IMR-90 (cell line): ENCODE data around the gene MYL10. TPM values are rescaled to one million over a fixed set of nuclear protein-coding genes. Genes with fewer than 3 reads are reported as not detected.

Experiments used
- ATAC-seq: fragments of 200-7000 bp; cut with Tn5 transposase; 2 replicates; pipeline ENCODE4 v1.9.1; 2020; ENCODE audit warnings: low read depth, mild to moderate bottlenecking, moderate library complexity
- BruUV-seq: library from RNA; stranded (reverse); fragments of 400-500 nt; replicated peaks from 2 replicates; lab custom pipeline; 2021; lab: Mats Ljungman, UMichigan
- CTCF ChIA-PET: fragments of 300-600 bp; formaldehyde crosslinking; extraction: SDS; loops from one replicate; lab custom pipeline; 2021; ENCODE audit warnings: antibody characterized with exemption; lab: Yijun Ruan, JAX
- POLR2A ChIA-PET: fragments of 300-600 bp; sonication (Branson Sonifier 250); formaldehyde crosslinking; loops from one replicate; lab custom pipeline; 2022; ENCODE audit warnings: antibody characterized with exemption; ENCODE audit not compliant: unreplicated experiment; lab: Charles Lee
- DNase-seq: peaks from one replicate; pipeline ENCODE4 v3.0.0; 2013
- H2AFZ ChIP-seq: replicated peaks from 2 replicates; pipeline ENCODE3; 2013; ENCODE audit warnings: low read length, mild to moderate bottlenecking; ENCODE audit not compliant: poor library complexity
- H2AK5ac ChIP-seq: 2 replicates; pipeline ENCODE4 v1.6.1; 2013; ENCODE audit warnings: low read depth, low read length, inconsistent platforms
- H2AK9ac ChIP-seq: replicated peaks from 2 replicates; pipeline ENCODE3; 2013; ENCODE audit warnings: mild to moderate bottlenecking, low read depth, low read length, moderate library complexity; ENCODE audit not compliant: poor library complexity
- H2BK120ac ChIP-seq: 2 replicates; pipeline ENCODE4 v1.6.1; 2013; ENCODE audit warnings: low read depth, low read length, inconsistent platforms
- H2BK15ac ChIP-seq: 3 replicates; pipeline ENCODE4 v1.6.1; 2013; ENCODE audit warnings: low read depth, low read length, inconsistent platforms
- H2BK20ac ChIP-seq: 2 replicates; pipeline ENCODE4 v1.6.1; 2013; ENCODE audit warnings: low read depth, mild to moderate bottlenecking, inconsistent platforms, low read length, moderate library complexity
- H2BK5ac ChIP-seq: 2 replicates; pipeline ENCODE4 v1.6.1; 2013; ENCODE audit warnings: mild to moderate bottlenecking, low read depth, low read length, inconsistent platforms; ENCODE audit not compliant: poor library complexity, severe bottlenecking
- H3K14ac ChIP-seq: replicated peaks from 2 replicates; pipeline ENCODE4 v1.6.1; 2013; ENCODE audit warnings: low read depth, low read length, inconsistent platforms
- H3K18ac ChIP-seq: 2 replicates; pipeline ENCODE4 v1.6.1; 2013; ENCODE audit warnings: low read depth, low read length, control low read depth
- H3K23ac ChIP-seq: 2 replicates; pipeline ENCODE4 v1.6.1; 2013; ENCODE audit warnings: low read depth, low read length, inconsistent platforms
- H3K27ac ChIP-seq: 2 replicates; pipeline ENCODE4 v1.5.1; 2013; ENCODE audit warnings: mild to moderate bottlenecking, control low read depth, low read length; ENCODE audit not compliant: insufficient read depth
- H3K27me3 ChIP-seq: 2 replicates; pipeline ENCODE4 v1.6.1; 2013; ENCODE audit warnings: low read length; ENCODE audit not compliant: control insufficient read depth, insufficient read depth
- H3K36me3 ChIP-seq: 2 replicates; pipeline ENCODE4 v1.6.1; 2013; ENCODE audit warnings: low read length, mixed read lengths; ENCODE audit not compliant: control insufficient read depth, insufficient read depth
- H3K4ac ChIP-seq: 2 replicates; pipeline ENCODE4 v1.6.1; 2013; ENCODE audit warnings: low read depth, low read length, inconsistent platforms
- H3K4me1 ChIP-seq: 2 replicates; pipeline ENCODE4 v1.6.1; 2013; ENCODE audit warnings: low read length, mixed read lengths; ENCODE audit not compliant: control insufficient read depth, insufficient read depth
- H3K4me2 ChIP-seq: 2 replicates; pipeline ENCODE4 v1.6.1; 2013; ENCODE audit warnings: low read depth, mild to moderate bottlenecking, control low read depth, low read length, moderate library complexity
- H3K4me3 ChIP-seq: 2 replicates; pipeline ENCODE4 v1.5.1; 2013; ENCODE audit warnings: low read depth, mild to moderate bottlenecking, control low read depth, low read length, moderate library complexity; ENCODE audit not compliant: insufficient read depth
- H3K56ac ChIP-seq: 2 replicates; pipeline ENCODE4 v1.6.1; 2013; ENCODE audit warnings: low read length, inconsistent platforms; ENCODE audit not compliant: insufficient read depth; ENCODE audit errors: extremely low read depth
- H3K79me1 ChIP-seq, 2 experiments: 2 replicates each; pipeline ENCODE4 v1.6.1; 2013; ENCODE audit warnings: low read length in 2 of 2, inconsistent platforms in 1 of 2, low read depth in 1 of 2
- H3K9ac ChIP-seq: 2 replicates; pipeline ENCODE4 v1.6.1; 2013; ENCODE audit warnings: low read depth, low read length, control low read depth
- H3K9me1 ChIP-seq: 2 replicates; pipeline ENCODE4 v1.6.1; 2013; ENCODE audit warnings: low read length, inconsistent platforms; ENCODE audit not compliant: insufficient read depth
- H3K9me3 ChIP-seq: 2 replicates; pipeline ENCODE4 v1.6.1; 2013; ENCODE audit warnings: low read length; ENCODE audit not compliant: control insufficient read depth, insufficient read depth
- H4K20me1 ChIP-seq: 2 replicates; pipeline ENCODE4 v1.6.1; 2013; ENCODE audit warnings: low read length, inconsistent platforms; ENCODE audit not compliant: insufficient read depth
- H4K5ac ChIP-seq: 2 replicates; pipeline ENCODE4 v1.6.1; 2013; ENCODE audit warnings: mild to moderate bottlenecking, low read depth, low read length, control low read depth
- H4K8ac ChIP-seq, 2 experiments: 2 replicates each; pipeline ENCODE4 v1.6.1; 2013; ENCODE audit warnings: low read depth in 2 of 2, low read length in 2 of 2, control low read depth in 1 of 2, inconsistent platforms in 1 of 2
- H4K91ac ChIP-seq: 2 replicates; pipeline ENCODE4 v1.6.1; 2013; ENCODE audit warnings: low read depth, low read length, inconsistent platforms; ENCODE audit not compliant: insufficient read depth
- BHLHE40 ChIP-seq: fragments of 150-350 bp; IDR thresholded peaks from 2 replicates; pipeline ENCODE4 v1.6.1; 2016; ENCODE audit warnings: mild to moderate bottlenecking, low read depth, low read length
- CEBPB ChIP-seq: IDR thresholded peaks from 2 replicates; pipeline ENCODE4 v1.6.1; 2012; ENCODE audit warnings: low read depth, low read length, improper control_type of control experiment
- CHD1 ChIP-seq: IDR thresholded peaks from 2 replicates; pipeline ENCODE4 v1.6.1; 2012; ENCODE audit warnings: low read depth, low read length, improper control_type of control experiment
- FOS ChIP-seq: fragments of 150-350 bp; IDR thresholded peaks from 2 replicates; pipeline ENCODE4 v1.6.1; 2016; ENCODE audit warnings: low read depth, low read length
- MAFK ChIP-seq: IDR thresholded peaks from 2 replicates; pipeline ENCODE4 v1.6.1; 2012; ENCODE audit warnings: low read depth, low read length, improper control_type of control experiment
- NFE2L2 ChIP-seq: fragments of 150-350 bp; IDR thresholded peaks from 2 replicates; pipeline ENCODE4 v1.6.1; 2016; ENCODE audit warnings: low read depth, mild to moderate bottlenecking, low read length
- POLR2A ChIP-seq: IDR thresholded peaks from 2 replicates; pipeline ENCODE4 v1.6.1; 2012; ENCODE audit warnings: mild to moderate bottlenecking, low read depth, low read length
- RAD21 ChIP-seq: IDR thresholded peaks from 2 replicates; pipeline ENCODE4 v1.6.1; 2012; ENCODE audit warnings: low read length, improper control_type of control experiment
- RCOR1 ChIP-seq: IDR thresholded peaks from 2 replicates; pipeline ENCODE4 v1.6.1; 2012; ENCODE audit warnings: mild to moderate bottlenecking, low read length, improper control_type of control experiment; ENCODE audit not compliant: insufficient replicate concordance
- RFX5 ChIP-seq: IDR thresholded peaks from 2 replicates; pipeline ENCODE4 v1.8.0; 2012; ENCODE audit warnings: low read depth, mild to moderate bottlenecking, low read length, moderate library complexity
- SMC3 ChIP-seq: fragments of 150-350 bp; IDR thresholded peaks from 2 replicates; pipeline ENCODE4 v1.6.1; 2016; ENCODE audit warnings: low read depth, mild to moderate bottlenecking, antibody characterized with exemption, low read length, moderate library complexity
- USF2 ChIP-seq: fragments of 150-350 bp; IDR thresholded peaks from 2 replicates; pipeline ENCODE4 v1.6.1; 2017; ENCODE audit warnings: mild to moderate bottlenecking, antibody characterized with exemption, low read length, low read depth
- WGBS, 2 experiments: methylation state at CpG; one replicate each; pipeline versions ENCODE4 v1.1.5 to v1.1.7; 2013; ENCODE audit warnings: missing lambda C conversion rate in 2 of 2; ENCODE audit not compliant: insufficient read length in 1 of 2; ENCODE audit errors: extremely low coverage in 2 of 2; 5-methylcytosine and 5-hydroxymethylcytosine counted together
- dilution Hi-C: fragments of 300-500 bp; cut with HindIII; formaldehyde crosslinking; loops from one replicate; pipeline ENCODE4 v1.14.3; 2018; ENCODE audit warnings: low sequenced_read_pairs; ENCODE audit not compliant: unreplicated experiment
- in situ Hi-C: fragments of 300-500 bp; cut with MboI; formaldehyde crosslinking; loops from 3 replicates; pipeline ENCODE4 v1.14.3; 2019; ENCODE audit warnings: low sequenced_read_pairs, inconsistent platforms, mixed read lengths
- intact Hi-C: fragments of 100-400 bp; cut with micrococcal nuclease; formaldehyde crosslinking; loops from 2 replicates; pipeline ENCODE4 v1.10.0; 2022
- polyA plus RNA-seq, 3 experiments: library from polyadenylated mRNA; depleted of rRNA; stranded (reverse); fragments of >200 nt; gene quantifications; 2 replicates each; pipeline ENCODE4 v1.2.3, GENCODE V29; 2012; ENCODE audit warnings: low replicate concordance in 1 of 3
- total RNA-seq: library from RNA; depleted of rRNA; stranded (reverse); fragments of >200 nt; gene quantifications from 2 replicates; pipeline ENCODE4 v1.2.3, GENCODE V29; 2012
- TF ChIP-seq, protein P1 (sequence below): fragments of 150-350 bp; IDR thresholded peaks from 2 replicates; pipeline ENCODE4 v1.6.1; 2016; ENCODE audit warnings: low read depth, mild to moderate bottlenecking, low read length, moderate library complexity, borderline replicate concordance
- TF ChIP-seq, protein P2 (sequence below): conservative IDR thresholded peaks from 2 replicates; pipeline ENCODE4 v1.5.1; 2012; ENCODE audit warnings: mild to moderate bottlenecking, low read depth, low read length, improper control_type of control experiment

The MYL10 gene
- total and polyA plus RNA-seq, 2 of the 4 experiments (the other 2 are of a cell fraction) = not detected

GRCh38 chr7:101612885-101613515 is 16.1 kb downstream of the MYL10 start:
- ChIA-PET POLR2A (interaction anchor here (0.5 kb wide), 1 partner anchor 22 kb away, joined by 4 read pairs; no protein-coding TSS in a partner anchor), CTCF (no interaction called here)
- BruUV-seq = no TSS peak
- H3K4ac ChIP-seq = no peak overlapping the region
- no peak overlapping the region for H4K91ac ChIP-seq
- H2BK20ac ChIP-seq = no peak overlapping the region
- H3K4me3 ChIP-seq = no peak overlapping the region
- intact Hi-C loops = no loop called here
- H4K5ac ChIP-seq = no peak overlapping the region
- H4K8ac ChIP-seq = no peak overlapping the region
- H3K36me3 ChIP-seq = no peaks in the 10 kb centered on the region
- DNase-seq (no peak), ATAC-seq (no peak)
- H3K79me1 ChIP-seq = no peaks in the 10 kb centered on the region
- H2AK5ac ChIP-seq = no peak overlapping the region
- no peak overlapping the region for H3K27ac ChIP-seq
- H2BK120ac ChIP-seq = no peak overlapping the region
- in situ Hi-C loops = no loop called here
- H3K9me1 ChIP-seq = no peaks in the 10 kb centered on the region
- H3K14ac ChIP-seq = no peak overlapping the region
- no peak for TF ChIP-seq RFX5
- no peak for TF ChIP-seq FOS
- TF ChIP-seq RCOR1 = no peak
- TF ChIP-seq POLR2A = no peak
- no peak for TF ChIP-seq RAD21
- TF ChIP-seq, protein P1, sequence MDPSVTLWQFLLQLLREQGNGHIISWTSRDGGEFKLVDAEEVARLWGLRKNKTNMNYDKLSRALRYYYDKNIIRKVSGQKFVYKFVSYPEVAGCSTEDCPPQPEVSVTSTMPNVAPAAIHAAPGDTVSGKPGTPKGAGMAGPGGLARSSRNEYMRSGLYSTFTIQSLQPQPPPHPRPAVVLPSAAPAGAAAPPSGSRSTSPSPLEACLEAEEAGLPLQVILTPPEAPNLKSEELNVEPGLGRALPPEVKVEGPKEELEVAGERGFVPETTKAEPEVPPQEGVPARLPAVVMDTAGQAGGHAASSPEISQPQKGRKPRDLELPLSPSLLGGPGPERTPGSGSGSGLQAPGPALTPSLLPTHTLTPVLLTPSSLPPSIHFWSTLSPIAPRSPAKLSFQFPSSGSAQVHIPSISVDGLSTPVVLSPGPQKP = no peak
- TF ChIP-seq USF2 = no peak
- no peak for TF ChIP-seq CEBPB
- no peak for TF ChIP-seq SMC3
- TF ChIP-seq BHLHE40 = no peak
- TF ChIP-seq NFE2L2 = no peak
- TF ChIP-seq, protein P2, sequence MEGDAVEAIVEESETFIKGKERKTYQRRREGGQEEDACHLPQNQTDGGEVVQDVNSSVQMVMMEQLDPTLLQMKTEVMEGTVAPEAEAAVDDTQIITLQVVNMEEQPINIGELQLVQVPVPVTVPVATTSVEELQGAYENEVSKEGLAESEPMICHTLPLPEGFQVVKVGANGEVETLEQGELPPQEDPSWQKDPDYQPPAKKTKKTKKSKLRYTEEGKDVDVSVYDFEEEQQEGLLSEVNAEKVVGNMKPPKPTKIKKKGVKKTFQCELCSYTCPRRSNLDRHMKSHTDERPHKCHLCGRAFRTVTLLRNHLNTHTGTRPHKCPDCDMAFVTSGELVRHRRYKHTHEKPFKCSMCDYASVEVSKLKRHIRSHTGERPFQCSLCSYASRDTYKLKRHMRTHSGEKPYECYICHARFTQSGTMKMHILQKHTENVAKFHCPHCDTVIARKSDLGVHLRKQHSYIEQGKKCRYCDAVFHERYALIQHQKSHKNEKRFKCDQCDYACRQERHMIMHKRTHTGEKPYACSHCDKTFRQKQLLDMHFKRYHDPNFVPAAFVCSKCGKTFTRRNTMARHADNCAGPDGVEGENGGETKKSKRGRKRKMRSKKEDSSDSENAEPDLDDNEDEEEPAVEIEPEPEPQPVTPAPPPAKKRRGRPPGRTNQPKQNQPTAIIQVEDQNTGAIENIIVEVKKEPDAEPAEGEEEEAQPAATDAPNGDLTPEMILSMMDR = no peak
- no peak for TF ChIP-seq MAFK
- TF ChIP-seq CHD1 = no peak
- H2AFZ ChIP-seq = no peak overlapping the region
- H3K4me2 ChIP-seq = no peak overlapping the region
- H3K4me1 ChIP-seq = no peaks in the 10 kb centered on the region; the same call in 1 of the 2 replicates
- no peaks in the 10 kb centered on the region for H3K9me3 ChIP-seq
- no peak overlapping the region for H3K18ac ChIP-seq
- H3K23ac ChIP-seq = no peak overlapping the region
- H2AK9ac ChIP-seq = no peak overlapping the region
- 29% methylated on average over 8 of the region's 13 CpGs; no CpG with 5 or more reads in 1 of the 2 experiments for WGBS, 2 experiments
- H2BK15ac ChIP-seq = no peak overlapping the region
- no peak overlapping the region for H3K9ac ChIP-seq
- H3K27me3 ChIP-seq = peaks cover 53% of the 10 kb centered on the region
- no peak overlapping the region for H3K56ac ChIP-seq
- no peak overlapping the region for H2BK5ac ChIP-seq
- H4K20me1 ChIP-seq = no peaks in the 10 kb centered on the region
- dilution Hi-C loops = no loop called here
